ENCODE results near the gene CXCR5.

Gene CXCR5

GRCh38 chr11:118928101-118928869 is 44.6 kb downstream of the CXCR5 start:
- DNase-seq, result peak; percentile 92

GRCh38 chr11:118928870-118929500 is 45.3 kb downstream of the CXCR5 start:
- DNase-seq, result peak; percentile 69

- DNase-seq, result peak; percentile 90
Observed at GRCh38 chr11:118929501-118930093, 45.9 kb downstream of the CXCR5 start.

- DNase-seq, result peak; percentile 71
Observed at GRCh38 chr11:118930094-118930712, 46.5 kb downstream of the CXCR5 start.

GRCh38 chr11:118931571-118931970 is 47.9 kb downstream of the CXCR5 start:
- no peak for DNase-seq

GRCh38 chr11:118933486-118933885 is 49.8 kb downstream of the CXCR5 start:
- no peak for DNase-seq

GRCh38 chr11:118935376-118935775 is 51.7 kb downstream of the CXCR5 start:
- no peak for DNase-seq

GRCh38 chr11:118938491-118939403 is 55.1 kb downstream of the CXCR5 start:
- peak; percentile 84 for DNase-seq

- DNase-seq, result no peak
Observed at GRCh38 chr11:118939404-118939915, 55.8 kb downstream of the CXCR5 start.

- peak; percentile 60 for DNase-seq
Observed at GRCh38 chr11:118939953-118940598, 56.4 kb downstream of the CXCR5 start.

GRCh38 chr11:118947091-118947490 is 63.4 kb downstream of the CXCR5 start:
- DNase-seq, result no peak
